MM.1S (cell line): Measurements from ENCODE around the gene CPEB3.

ENCODE experiments used
- EZH2 ChIP-seq: fragments of 300-600 bp; sonication (generic); optimal IDR thresholded peaks from 2 replicates; pipeline ENCODE3; 2017; ENCODE audit warnings: low read depth, mild to moderate bottlenecking, antibody characterized with exemption, low read length, mixed read lengths
- EZH2phosphoT487 ChIP-seq: fragments of 300-600 bp; sonication (generic); IDR thresholded peaks from 2 replicates; pipeline ENCODE4 v1.6.1; 2018; ENCODE audit warnings: antibody characterized with exemption, low read length
- TF ChIP-seq, protein P1 (sequence below): fragments of 300-600 bp; sonication (generic); IDR thresholded peaks from 2 replicates; pipeline ENCODE4 v1.5.1; 2016; ENCODE audit warnings: antibody characterized with exemption, low read length, mixed read lengths

DNA sequence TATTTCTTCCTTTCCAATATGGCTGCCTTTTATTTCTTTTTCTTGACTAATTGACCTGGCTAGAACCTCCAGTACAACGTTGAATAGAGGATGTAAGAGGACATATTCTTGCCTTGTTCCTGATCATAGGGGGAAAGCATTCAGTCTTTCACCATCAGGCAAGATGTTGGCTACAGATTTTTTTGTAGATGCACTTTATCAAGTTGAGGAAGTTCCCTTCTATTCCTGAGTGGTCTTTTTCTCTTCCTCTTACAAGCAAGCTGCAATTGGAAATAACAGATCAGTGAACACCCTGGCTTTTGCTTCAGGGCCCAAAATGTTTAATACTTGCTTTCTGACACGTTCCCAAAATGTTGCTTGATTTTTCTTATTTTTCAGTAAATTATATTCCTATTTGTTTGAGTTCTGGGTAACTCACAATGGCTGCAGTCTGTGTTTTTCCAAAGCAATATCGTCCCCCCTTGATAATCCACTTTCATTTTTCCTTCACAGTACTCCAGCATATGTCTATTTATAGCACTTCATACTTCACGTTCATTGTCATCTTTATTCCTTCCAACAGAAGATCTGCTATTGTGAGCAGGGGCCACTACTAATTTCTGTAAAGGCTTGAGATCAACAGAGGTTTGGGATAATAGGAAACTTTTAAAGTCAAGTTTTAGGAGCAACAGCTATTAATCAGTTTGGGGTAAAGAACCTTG, 11.7 kb downstream of the CPEB3 start:
- no peak for TF ChIP-seq EZH2
- TF ChIP-seq, protein P1, sequence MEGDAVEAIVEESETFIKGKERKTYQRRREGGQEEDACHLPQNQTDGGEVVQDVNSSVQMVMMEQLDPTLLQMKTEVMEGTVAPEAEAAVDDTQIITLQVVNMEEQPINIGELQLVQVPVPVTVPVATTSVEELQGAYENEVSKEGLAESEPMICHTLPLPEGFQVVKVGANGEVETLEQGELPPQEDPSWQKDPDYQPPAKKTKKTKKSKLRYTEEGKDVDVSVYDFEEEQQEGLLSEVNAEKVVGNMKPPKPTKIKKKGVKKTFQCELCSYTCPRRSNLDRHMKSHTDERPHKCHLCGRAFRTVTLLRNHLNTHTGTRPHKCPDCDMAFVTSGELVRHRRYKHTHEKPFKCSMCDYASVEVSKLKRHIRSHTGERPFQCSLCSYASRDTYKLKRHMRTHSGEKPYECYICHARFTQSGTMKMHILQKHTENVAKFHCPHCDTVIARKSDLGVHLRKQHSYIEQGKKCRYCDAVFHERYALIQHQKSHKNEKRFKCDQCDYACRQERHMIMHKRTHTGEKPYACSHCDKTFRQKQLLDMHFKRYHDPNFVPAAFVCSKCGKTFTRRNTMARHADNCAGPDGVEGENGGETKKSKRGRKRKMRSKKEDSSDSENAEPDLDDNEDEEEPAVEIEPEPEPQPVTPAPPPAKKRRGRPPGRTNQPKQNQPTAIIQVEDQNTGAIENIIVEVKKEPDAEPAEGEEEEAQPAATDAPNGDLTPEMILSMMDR = no peak
- no peak for TF ChIP-seq EZH2phosphoT487
